ENCODE data around the gene ZNF280A.
"Not testable (repeated sequence)": the region's sequence is repeated elsewhere in the genome, so short reads cannot be mapped to it uniquely, and the experiment has no call there.

Gene ZNF280A

DNA sequence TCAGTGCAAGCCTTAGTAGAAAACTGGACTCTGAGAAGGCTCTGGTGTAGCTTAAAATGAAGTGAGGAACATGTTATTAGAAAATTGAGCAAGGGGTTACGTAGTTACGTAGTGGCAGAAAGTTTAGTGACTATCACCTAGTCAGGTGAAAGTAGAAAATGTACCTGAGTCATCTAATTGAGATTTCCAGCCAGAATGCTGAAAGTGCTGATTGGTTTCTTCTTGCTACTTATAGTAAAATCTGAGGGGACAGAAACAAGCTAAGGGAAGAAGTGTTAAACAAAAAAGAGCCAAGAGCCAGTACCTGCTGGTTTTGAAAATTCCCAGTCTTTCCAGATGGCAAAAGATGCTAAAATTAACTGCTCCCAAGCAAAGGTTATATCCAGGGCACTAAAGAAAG, 41.0 kb downstream of the ZNF280A start:
- DNase-seq (ENCODE audit: low read depth in 1 of 2, low spot score in 1 of 2), result no peak
- no peaks in the 10 kb centered on the region for H3K27me3 ChIP-seq (ENCODE audit: insufficient read depth, poor library complexity, severe bottlenecking)
- H3K27ac ChIP-seq (replicated peaks), result no peak overlapping the region
- H3K4me3 ChIP-seq (replicated peaks; ENCODE audit: insufficient read depth, low read length), result no peak overlapping the region
- TF ChIP-seq CTCF (IDR thresholded peaks at IDR 0.05; ENCODE audit: insufficient read depth, low read length) (no peak), SPI1 (IDR thresholded peaks at IDR 0.05; ENCODE audit: borderline replicate concordance, low read depth) (no peak), GABPA (IDR thresholded peaks at IDR 0.05; ENCODE audit: low read depth) (no peak), POLR2AphosphoS5 (IDR thresholded peaks at IDR 0.05; ENCODE audit: low read depth) (no peak)
- TF ChIP-seq, protein P1, sequence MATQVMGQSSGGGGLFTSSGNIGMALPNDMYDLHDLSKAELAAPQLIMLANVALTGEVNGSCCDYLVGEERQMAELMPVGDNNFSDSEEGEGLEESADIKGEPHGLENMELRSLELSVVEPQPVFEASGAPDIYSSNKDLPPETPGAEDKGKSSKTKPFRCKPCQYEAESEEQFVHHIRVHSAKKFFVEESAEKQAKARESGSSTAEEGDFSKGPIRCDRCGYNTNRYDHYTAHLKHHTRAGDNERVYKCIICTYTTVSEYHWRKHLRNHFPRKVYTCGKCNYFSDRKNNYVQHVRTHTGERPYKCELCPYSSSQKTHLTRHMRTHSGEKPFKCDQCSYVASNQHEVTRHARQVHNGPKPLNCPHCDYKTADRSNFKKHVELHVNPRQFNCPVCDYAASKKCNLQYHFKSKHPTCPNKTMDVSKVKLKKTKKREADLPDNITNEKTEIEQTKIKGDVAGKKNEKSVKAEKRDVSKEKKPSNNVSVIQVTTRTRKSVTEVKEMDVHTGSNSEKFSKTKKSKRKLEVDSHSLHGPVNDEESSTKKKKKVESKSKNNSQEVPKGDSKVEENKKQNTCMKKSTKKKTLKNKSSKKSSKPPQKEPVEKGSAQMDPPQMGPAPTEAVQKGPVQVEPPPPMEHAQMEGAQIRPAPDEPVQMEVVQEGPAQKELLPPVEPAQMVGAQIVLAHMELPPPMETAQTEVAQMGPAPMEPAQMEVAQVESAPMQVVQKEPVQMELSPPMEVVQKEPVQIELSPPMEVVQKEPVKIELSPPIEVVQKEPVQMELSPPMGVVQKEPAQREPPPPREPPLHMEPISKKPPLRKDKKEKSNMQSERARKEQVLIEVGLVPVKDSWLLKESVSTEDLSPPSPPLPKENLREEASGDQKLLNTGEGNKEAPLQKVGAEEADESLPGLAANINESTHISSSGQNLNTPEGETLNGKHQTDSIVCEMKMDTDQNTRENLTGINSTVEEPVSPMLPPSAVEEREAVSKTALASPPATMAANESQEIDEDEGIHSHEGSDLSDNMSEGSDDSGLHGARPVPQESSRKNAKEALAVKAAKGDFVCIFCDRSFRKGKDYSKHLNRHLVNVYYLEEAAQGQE (IDR thresholded peaks at IDR 0.05; ENCODE audit: insufficient replicate concordance, low read depth), result no peak

GRCh38 chr22:22478470-22478869, 41.6 kb downstream of the ZNF280A start:
- Histone ChIP-seq H3K4me3 (replicated peaks; ENCODE audit: insufficient read depth, low read length) (no peak overlapping the region), H3K27ac (replicated peaks) (no peak overlapping the region), H3K27me3 (ENCODE audit: insufficient read depth, poor library complexity, severe bottlenecking) (no peaks in the 10 kb centered on the region)
- no peak for TF ChIP-seq GABPA (IDR thresholded peaks at IDR 0.05; ENCODE audit: low read depth)
- TF ChIP-seq, protein P1 (IDR thresholded peaks at IDR 0.05; ENCODE audit: insufficient replicate concordance, low read depth), result no peak
- TF ChIP-seq CTCF (IDR thresholded peaks at IDR 0.05; ENCODE audit: insufficient read depth, low read length), result no peak
- no peak for TF ChIP-seq SPI1 (IDR thresholded peaks at IDR 0.05; ENCODE audit: borderline replicate concordance, low read depth)
- TF ChIP-seq POLR2AphosphoS5 (IDR thresholded peaks at IDR 0.05; ENCODE audit: low read depth), result no peak
- no peak for DNase-seq (ENCODE audit: low read depth in 1 of 2, low spot score in 1 of 2)

GRCh38 chr22:22474733-22475132, 45.3 kb downstream of the ZNF280A start:
- TF ChIP-seq POLR2AphosphoS5 (IDR thresholded peaks at IDR 0.05; ENCODE audit: low read depth), result no peak
- no peak for TF ChIP-seq CTCF (IDR thresholded peaks at IDR 0.05; ENCODE audit: insufficient read depth, low read length)
- TF ChIP-seq, protein P1 (IDR thresholded peaks at IDR 0.05; ENCODE audit: insufficient replicate concordance, low read depth), result no peak
- no peak for TF ChIP-seq GABPA (IDR thresholded peaks at IDR 0.05; ENCODE audit: low read depth)
- no peak for TF ChIP-seq SPI1 (IDR thresholded peaks at IDR 0.05; ENCODE audit: borderline replicate concordance, low read depth)
- Histone ChIP-seq H3K27me3 (ENCODE audit: insufficient read depth, poor library complexity, severe bottlenecking) (no peaks in the 10 kb centered on the region), H3K4me3 (replicated peaks; ENCODE audit: insufficient read depth, low read length) (no peak overlapping the region), H3K27ac (replicated peaks) (no peak overlapping the region)
- no peak for DNase-seq (ENCODE audit: low read depth in 1 of 2, low spot score in 1 of 2)

DNA sequence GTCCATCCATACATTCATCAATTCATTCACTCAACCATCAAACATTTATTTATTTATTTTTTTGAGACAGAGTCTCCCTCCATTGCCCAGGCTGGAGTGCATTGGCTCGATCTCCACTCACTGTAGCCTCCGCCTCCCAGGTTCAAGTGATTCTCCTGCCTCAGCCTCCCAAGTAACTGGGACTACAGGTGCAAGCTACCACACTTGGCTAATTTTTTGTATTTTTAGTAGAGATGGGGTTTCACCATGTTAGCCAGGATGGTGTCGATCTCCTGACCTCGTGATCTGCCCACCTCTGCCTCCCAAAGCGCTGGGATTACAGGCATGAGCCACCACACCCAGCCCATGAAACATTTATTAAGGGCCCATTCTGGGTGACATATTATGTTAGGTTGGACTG, 49.0 kb downstream of the ZNF280A start:
- not testable (repeated sequence) for H3K27ac ChIP-seq (replicated peaks); H3K27me3 ChIP-seq (ENCODE audit: insufficient read depth, poor library complexity, severe bottlenecking); H3K4me3 ChIP-seq (replicated peaks; ENCODE audit: insufficient read depth, low read length); DNase-seq (ENCODE audit: low read depth in 1 of 2, low spot score in 1 of 2)

Measured in HL-60 (cell line).